Endothelial cell of umbilical vein (primary cell): ENCODE results near the gene POU2F3.

Experiments used
- EZH2 ChIP-seq: IDR thresholded peaks from 2 replicates; pipeline ENCODE4 v1.6.1; 2012; ENCODE audit warnings: borderline replicate concordance, low read depth, mild to moderate bottlenecking, moderate library complexity, low read length, inconsistent platforms; ENCODE audit not compliant: severe bottlenecking
- JUN ChIP-seq: IDR thresholded peaks from 2 replicates; pipeline ENCODE4 v1.6.1; 2011; ENCODE audit warnings: borderline replicate concordance, low read depth; ENCODE audit not compliant: insufficient read length, insufficient read depth
- MYC ChIP-seq: IDR thresholded peaks from one replicate; pipeline ENCODE4 v1.6.1; 2011; ENCODE audit warnings: mild to moderate bottlenecking, low read depth, low read length
- POLR2A ChIP-seq: IDR thresholded peaks from 2 replicates; pipeline ENCODE4 v1.6.1; 2012; ENCODE audit warnings: low read depth, mild to moderate bottlenecking, control low read depth, low read length
- POLR2AphosphoS5 ChIP-seq: IDR thresholded peaks from 2 replicates; pipeline ENCODE4 v1.6.1; 2012; ENCODE audit warnings: low read depth, mild to moderate bottlenecking, control low read depth, low read length, moderate library complexity; ENCODE audit not compliant: insufficient read depth
- TF ChIP-seq, protein P1 (sequence below), 2 donors: IDR thresholded peaks; 1 replicate in 1 of 2; 2 replicates in 1 of 2; pipeline ENCODE4 v1.5.1; 2011; ENCODE audit warnings: low read length in 2 of 2, mild to moderate bottlenecking in 2 of 2, moderate library complexity in 2 of 2, control low read depth in 1 of 2, inconsistent platforms in 1 of 2, low read depth in 1 of 2; ENCODE audit not compliant: insufficient read depth in 1 of 2; ENCODE audit errors: extremely low read depth in 1 of 2
- TF ChIP-seq, protein P2 (sequence below): IDR thresholded peaks from 2 replicates; pipeline ENCODE4 v1.6.1; 2011; ENCODE audit not compliant: insufficient read depth, insufficient read length

DNA sequence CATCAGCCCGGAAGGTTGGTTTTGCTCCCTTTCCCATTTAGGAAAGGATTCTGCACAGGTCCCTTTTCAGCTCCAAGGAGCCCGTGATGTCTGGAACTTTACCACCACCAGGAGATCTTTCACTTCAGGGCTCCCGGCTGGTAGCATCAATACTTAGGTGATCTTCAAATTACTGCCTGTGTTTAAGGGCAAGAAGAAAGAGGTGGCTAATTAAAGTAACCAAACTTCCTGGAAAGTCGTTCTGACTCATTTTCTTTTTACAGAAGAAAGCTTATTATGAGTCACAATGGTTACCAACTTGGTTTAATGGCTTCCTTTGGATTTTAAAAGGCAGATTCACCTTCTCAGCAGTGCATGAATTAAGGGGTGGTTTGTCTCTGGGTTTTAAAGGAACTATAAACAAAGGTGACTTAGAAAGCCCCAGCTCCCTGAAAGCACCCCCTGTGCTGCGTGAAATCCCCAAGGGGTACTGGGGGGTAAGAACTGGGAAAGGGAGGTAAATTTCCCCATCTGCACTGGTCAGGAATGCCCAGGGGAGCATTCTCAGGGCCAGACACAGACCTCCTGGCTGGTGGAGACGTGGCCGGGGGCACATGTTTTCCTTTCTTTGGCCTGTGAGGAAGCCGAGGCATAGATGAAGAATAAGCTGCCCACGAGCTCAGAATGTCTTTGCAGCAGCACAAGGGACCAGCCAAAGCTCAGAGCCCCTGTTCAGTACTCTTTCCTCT lies 8.8 kb downstream of the POU2F3 start:
- TF ChIP-seq, protein P1, sequence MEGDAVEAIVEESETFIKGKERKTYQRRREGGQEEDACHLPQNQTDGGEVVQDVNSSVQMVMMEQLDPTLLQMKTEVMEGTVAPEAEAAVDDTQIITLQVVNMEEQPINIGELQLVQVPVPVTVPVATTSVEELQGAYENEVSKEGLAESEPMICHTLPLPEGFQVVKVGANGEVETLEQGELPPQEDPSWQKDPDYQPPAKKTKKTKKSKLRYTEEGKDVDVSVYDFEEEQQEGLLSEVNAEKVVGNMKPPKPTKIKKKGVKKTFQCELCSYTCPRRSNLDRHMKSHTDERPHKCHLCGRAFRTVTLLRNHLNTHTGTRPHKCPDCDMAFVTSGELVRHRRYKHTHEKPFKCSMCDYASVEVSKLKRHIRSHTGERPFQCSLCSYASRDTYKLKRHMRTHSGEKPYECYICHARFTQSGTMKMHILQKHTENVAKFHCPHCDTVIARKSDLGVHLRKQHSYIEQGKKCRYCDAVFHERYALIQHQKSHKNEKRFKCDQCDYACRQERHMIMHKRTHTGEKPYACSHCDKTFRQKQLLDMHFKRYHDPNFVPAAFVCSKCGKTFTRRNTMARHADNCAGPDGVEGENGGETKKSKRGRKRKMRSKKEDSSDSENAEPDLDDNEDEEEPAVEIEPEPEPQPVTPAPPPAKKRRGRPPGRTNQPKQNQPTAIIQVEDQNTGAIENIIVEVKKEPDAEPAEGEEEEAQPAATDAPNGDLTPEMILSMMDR (IDR thresholded peaks at IDR 0.05; ENCODE audit: extremely low read depth in 1 of 2, insufficient read depth in 1 of 2, low read depth in 1 of 2, low read length in 2 of 2), result no peak
- TF ChIP-seq POLR2A, result no peak
- peak; percentile 73 for TF ChIP-seq JUN
- TF ChIP-seq EZH2, result no peak
- TF ChIP-seq, protein P2, sequence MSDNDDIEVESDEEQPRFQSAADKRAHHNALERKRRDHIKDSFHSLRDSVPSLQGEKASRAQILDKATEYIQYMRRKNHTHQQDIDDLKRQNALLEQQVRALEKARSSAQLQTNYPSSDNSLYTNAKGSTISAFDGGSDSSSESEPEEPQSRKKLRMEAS, result no peak
- no peak for TF ChIP-seq MYC
- no peak for TF ChIP-seq POLR2AphosphoS5
